Mammary epithelial cell (primary cell): Measurements from ENCODE around the gene CNTN1.

Experiments
- EZH2 ChIP-seq: IDR thresholded peaks from 2 replicates; pipeline ENCODE4 v1.6.1; 2012; ENCODE audit warnings: low read length, inconsistent platforms, borderline replicate concordance
- TF ChIP-seq, protein P1 (sequence below), 2 donors: IDR thresholded peaks in 1 of 2; conservative IDR thresholded peaks in 1 of 2; 2 replicates each; pipeline ENCODE4 v1.5.1; 2011 to 2012; ENCODE audit warnings: inconsistent platforms in 2 of 2, low read length in 2 of 2, mild to moderate bottlenecking in 2 of 2, control low read depth in 1 of 2, low read depth in 1 of 2; ENCODE audit not compliant: insufficient read depth in 1 of 2; ENCODE audit errors: extremely low read depth in 1 of 2

DNA sequence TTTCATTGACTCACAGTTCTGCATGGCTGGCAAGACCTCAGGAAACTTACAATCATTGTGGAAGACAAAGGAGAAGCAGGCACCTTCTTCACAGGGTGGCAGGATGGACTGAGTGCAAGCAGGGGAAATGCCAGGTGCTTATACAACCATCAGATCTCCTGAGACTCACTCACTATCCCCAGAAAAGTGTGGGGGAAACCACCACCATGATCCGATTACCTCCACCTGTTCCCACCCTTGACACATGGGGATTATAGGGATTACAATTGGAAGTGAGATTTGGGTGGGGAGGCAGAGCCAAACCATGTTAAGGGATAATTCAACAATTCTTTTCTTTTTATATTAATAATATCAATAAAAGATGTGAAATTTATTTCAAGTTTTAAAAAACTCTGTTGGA is 34.1 kb downstream of the CNTN1 start:
- TF ChIP-seq, protein P1, sequence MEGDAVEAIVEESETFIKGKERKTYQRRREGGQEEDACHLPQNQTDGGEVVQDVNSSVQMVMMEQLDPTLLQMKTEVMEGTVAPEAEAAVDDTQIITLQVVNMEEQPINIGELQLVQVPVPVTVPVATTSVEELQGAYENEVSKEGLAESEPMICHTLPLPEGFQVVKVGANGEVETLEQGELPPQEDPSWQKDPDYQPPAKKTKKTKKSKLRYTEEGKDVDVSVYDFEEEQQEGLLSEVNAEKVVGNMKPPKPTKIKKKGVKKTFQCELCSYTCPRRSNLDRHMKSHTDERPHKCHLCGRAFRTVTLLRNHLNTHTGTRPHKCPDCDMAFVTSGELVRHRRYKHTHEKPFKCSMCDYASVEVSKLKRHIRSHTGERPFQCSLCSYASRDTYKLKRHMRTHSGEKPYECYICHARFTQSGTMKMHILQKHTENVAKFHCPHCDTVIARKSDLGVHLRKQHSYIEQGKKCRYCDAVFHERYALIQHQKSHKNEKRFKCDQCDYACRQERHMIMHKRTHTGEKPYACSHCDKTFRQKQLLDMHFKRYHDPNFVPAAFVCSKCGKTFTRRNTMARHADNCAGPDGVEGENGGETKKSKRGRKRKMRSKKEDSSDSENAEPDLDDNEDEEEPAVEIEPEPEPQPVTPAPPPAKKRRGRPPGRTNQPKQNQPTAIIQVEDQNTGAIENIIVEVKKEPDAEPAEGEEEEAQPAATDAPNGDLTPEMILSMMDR (conservative IDR thresholded peaks at IDR 0.05 in 1 of 2, IDR thresholded peaks at IDR 0.05 in 1 of 2; ENCODE audit: extremely low read depth in 1 of 2, insufficient read depth in 1 of 2, low read depth in 1 of 2, low read length in 2 of 2): no peak
- TF ChIP-seq EZH2: no peak
